Transverse colon (tissue), 3 donors: ENCODE measurements around the gene GNAT1.

ENCODE experiments used
- EP300 ChIP-seq: sonication (generic); formaldehyde crosslinking; IDR thresholded peaks from one replicate; pipeline ENCODE4 v1.6.1; 2017; ENCODE audit warnings: antibody characterized with exemption, low read depth
- TF ChIP-seq, protein P1 (sequence below), 5 experiments: fragments of 200-600 bp in 3 of 5; fragments of 450-650 bp in 2 of 5; sonication (generic) in 3 of 5; IDR thresholded peaks; 1 replicate in 2 of 5; 2 replicates in 3 of 5; pipeline ENCODE4 v1.5.1; 2016 to 2017; ENCODE audit warnings: antibody characterized with exemption in 5 of 5, inconsistent platforms in 3 of 5, mild to moderate bottlenecking in 2 of 5, moderate library complexity in 1 of 5

DNA sequence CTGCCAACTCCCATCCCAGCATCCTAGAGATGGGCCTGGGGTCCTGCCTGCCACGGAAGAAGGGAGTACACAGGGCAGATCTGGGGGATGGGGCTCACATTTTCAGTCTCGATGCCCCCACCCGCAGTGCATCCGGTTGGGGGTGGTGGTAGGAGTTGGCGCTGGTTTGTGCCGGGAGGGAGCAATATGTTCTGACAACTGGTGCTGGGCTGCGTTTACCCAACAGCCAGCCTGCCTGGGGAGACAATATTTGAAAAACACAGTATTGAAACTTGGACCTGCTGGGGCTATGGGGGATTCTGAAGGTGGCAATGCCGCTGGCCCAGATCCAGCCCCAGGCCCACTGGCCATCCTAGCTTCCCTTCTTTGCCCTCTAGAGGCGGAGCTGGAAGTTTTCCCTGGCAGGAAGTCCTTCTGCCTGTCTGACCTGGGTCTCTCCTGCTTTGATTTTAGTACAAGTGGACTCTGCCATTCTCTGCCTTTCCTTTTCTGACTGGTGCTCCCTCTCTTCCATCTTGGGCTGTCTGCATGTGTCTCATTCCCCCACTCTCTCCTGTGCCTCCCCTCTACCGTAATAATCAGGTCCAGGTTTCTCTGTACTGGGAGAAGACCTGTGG, 32.8 kb upstream of the GNAT1 start:
- TF ChIP-seq, protein P1, sequence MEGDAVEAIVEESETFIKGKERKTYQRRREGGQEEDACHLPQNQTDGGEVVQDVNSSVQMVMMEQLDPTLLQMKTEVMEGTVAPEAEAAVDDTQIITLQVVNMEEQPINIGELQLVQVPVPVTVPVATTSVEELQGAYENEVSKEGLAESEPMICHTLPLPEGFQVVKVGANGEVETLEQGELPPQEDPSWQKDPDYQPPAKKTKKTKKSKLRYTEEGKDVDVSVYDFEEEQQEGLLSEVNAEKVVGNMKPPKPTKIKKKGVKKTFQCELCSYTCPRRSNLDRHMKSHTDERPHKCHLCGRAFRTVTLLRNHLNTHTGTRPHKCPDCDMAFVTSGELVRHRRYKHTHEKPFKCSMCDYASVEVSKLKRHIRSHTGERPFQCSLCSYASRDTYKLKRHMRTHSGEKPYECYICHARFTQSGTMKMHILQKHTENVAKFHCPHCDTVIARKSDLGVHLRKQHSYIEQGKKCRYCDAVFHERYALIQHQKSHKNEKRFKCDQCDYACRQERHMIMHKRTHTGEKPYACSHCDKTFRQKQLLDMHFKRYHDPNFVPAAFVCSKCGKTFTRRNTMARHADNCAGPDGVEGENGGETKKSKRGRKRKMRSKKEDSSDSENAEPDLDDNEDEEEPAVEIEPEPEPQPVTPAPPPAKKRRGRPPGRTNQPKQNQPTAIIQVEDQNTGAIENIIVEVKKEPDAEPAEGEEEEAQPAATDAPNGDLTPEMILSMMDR (IDR thresholded peaks at IDR 0.05) = no peak
- TF ChIP-seq EP300 = no peak
